GM18907 (cell line): Measurements from ENCODE around the gene EPB41L5.
"Not testable (repeated sequence)": the region's sequence is repeated elsewhere in the genome, so short reads cannot be mapped to it uniquely, and the experiment has no call there.

Experiments used
- ATAC-seq: cut with Tn5 transposase; IDR thresholded peaks from one replicate; pipeline ENCODE4 v1.9.1; 2021; ENCODE audit warnings: mild to moderate bottlenecking, moderate library complexity; ENCODE audit not compliant: unreplicated experiment

The EPB41L5 gene

GRCh38 chr2:120192280-120192679 lies 179.4 kb downstream of the EPB41L5 start:
- ATAC-seq = no peak

DNA sequence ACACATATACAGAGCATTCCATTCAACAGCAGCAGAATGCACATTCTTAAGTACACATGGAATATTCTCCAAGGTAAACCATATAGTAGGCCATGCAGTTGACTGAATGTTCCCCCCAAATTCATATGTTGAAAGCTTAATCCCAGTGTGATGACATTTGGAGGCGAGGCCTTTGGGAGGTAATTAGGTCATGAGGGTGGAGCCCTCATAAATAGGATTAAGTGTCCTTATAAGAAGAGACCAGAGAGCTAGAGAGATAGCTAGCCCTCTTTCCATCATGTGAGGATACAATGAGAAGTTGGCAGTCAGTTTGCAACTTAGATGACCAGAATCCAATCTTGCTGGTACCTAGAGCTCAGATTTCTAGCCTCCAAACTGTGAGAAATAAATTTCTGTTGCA lies 182.7 kb downstream of the EPB41L5 start:
- no peak for ATAC-seq

- ATAC-seq = not testable (repeated sequence)
Observed at GRCh38 chr2:120199817-120200459, 187.1 kb downstream of the EPB41L5 start.

DNA sequence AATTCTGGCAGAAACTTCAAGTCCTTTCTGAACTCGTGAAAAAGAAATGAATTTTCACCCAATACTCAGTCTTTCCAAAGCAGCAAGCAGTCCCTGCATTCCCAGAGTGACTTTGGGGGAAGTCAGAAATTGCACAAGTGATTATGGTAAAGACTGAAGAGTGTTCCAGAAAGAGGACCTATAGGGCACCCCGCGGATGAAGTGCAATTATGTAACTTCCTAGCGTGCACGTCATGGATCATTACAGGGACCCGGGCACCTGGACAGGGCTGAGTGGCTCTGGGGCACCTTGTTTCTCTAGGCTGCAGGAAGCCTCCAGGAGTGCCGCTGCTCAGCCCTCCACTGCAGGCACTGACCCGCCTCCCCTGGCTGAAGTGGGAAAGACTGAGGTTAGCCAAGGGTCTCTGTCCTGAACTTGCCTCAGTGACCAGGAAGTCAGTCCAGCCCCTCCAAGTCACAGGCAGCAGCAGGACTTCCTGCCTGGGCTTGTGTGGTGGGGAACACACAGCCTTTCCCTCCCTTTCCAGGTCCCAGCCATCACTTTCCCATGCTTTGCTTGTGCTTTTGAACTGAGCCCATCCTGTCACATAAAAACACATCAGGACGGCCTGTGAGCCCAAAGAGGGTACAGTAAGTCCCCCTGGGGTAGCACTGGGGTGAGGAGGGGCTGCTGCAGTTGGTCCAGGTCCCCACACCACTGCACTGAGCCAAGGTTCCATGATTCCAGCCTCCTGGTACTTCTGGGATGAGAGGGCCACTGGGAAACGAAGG lies 190.6 kb downstream of the EPB41L5 start:
- no peak for ATAC-seq

DNA sequence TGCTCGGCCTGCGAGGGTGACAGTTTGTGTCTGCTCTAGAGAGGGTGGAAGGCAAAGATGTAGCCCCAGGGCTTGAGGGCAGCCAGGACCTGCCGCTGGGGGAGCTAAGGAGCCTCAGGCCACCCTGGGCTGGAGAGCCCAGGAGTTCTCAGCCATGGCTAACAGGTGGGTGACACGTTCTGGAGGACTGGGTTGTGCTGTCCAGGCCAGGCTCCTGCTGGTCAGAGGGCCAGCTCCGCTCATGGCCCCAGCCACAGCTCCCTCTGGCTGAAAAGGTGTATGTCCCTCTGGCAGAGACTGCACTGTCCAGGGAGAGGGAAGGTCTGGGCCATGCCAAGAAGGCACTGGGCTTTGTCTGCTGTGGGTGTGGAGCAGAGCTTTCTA lies 191.1 kb downstream of the EPB41L5 start:
- ATAC-seq = no peak

DNA sequence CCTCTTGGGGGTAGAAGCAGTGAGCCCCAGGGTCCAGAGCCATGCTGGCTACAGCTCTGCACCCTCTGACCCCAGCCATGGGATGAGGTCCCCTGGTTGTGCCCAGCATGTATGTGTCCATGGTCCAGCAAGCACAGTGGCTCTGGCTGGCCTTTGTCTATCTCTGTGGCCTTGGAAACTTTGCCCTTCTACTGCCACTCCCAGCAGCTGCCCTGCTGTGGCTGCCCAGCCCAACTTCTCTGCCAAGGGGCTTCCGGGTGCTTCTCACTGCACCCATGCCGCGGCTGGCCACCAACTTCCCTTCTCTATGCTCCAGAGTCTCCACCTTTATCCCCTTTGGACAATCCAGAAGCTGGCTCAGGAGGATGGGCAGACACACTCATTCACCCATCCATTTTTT lies 191.5 kb downstream of the EPB41L5 start:
- ATAC-seq = no peak

DNA sequence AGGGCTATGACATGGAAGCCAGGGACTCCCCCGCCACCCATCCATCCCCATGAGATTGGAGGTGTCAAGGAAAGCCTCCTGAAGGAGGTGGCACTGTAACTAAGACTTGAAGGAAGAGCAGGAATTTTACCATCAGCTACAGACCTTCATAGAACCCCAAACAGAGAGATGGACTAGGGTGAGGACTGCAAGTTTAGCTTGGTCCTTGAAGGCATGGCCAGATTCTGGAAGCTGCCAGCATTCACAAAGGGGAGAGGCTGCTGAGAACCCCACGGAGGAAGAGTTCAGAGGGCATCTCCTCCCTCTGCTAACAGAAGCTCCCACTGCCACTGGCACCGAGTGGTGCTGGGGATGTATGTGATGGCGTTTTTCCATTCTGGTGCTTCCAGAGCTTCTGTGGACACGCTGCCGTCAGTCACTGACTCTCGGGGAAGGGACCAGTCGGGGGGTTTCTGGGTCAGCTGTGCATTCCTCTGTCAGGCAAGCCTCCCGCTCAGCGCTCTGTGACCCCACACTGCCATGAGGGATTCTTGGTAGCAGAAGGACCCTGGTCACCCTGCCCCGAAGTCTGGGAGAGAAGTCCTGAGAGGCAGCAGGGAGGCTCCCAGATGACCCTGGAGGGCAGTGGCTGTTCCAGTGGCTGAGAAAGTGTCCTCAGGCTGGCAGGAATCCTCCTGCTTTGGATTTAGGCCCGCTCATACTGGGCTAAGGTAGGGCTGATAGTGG lies 192.2 kb downstream of the EPB41L5 start:
- ATAC-seq = no peak

- no peak for ATAC-seq
Observed at GRCh38 chr2:120206022-120206581, 193.2 kb downstream of the EPB41L5 start.

DNA sequence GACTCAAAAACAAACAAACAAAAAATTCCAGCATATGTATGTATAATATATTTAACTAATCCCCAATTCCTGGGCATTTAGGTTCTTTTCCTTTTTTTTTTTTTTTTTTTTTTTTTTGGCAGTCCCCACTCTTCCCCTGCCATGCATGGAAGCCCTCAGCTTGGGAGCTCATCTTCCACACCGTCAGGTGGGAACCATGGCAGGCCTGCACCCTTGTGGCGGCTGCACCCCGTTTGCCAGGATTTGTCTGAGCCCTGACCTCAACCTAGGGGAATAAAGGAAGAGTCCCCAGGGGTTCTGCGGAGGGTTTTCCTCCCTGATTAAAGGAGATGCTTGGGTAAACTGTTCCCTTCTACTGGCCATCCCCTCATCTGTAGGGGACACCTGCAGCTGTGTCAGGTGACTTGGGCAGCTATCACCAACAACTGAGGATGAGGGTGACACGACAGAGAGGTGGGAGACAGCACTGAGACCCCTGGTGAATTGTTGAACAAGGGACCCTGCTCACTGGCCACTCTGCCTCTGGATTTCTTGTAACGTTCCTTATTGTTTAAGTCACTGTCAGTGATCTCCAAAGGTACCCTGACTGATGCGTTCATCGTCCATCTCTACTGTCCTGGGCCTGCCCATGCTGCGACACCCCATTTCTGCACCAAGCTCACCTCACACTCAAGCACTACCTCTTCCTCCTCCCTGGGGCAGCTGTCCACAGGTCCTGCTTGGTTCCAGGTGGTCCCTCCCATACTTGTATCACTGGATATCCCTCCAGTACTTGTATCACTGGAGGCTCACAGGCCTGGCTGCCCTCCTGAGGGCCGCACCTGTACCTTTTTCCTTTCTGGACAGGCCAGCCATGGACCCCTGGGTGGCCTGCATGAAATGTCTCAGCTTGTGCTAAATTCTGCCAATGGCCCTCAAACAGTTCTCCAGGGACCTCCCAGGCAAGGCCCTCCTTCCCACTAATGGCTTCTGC lies 195.8 kb downstream of the EPB41L5 start:
- ATAC-seq = no peak

DNA sequence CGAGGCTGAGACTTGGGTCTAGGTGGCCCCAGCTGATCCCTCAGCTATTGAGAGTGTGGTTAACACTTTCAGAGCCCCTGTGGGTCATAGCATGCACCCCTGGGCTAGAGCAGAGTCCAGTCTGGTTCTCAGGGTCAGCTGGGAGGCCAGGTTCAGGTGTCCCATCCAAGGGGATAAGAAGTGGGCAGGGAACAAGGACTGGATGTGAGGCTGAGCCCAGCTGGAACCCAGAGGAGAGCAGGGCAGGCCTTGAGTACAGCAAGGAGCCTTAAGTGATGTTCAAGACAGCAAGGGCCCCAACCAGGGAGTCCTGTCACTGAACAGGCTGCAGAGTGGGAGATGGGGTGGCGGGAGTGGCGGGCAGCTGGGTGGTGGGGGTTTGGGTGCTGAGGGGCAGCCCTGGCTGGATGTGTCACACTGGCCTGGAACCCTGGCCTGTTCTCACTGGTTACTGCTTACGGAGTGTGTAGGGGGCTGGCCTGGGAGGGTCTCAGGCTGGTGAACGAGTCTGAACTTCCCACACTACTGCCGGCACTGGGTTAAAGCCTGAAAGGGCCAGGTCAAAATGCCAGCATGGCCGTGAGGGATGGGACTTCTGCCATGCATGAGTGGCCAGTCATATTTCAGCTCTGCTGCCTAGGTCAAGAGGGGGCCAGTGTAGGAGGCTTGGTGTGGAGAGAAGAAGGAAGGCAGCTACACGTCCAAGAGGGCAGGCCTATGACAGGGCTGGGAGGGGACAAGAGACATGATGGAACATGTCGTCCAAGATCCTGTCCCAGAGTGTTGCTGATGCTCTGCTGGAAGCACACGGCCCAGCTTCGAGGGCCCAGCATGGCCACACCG lies 196.8 kb downstream of the EPB41L5 start:
- no peak for ATAC-seq

DNA sequence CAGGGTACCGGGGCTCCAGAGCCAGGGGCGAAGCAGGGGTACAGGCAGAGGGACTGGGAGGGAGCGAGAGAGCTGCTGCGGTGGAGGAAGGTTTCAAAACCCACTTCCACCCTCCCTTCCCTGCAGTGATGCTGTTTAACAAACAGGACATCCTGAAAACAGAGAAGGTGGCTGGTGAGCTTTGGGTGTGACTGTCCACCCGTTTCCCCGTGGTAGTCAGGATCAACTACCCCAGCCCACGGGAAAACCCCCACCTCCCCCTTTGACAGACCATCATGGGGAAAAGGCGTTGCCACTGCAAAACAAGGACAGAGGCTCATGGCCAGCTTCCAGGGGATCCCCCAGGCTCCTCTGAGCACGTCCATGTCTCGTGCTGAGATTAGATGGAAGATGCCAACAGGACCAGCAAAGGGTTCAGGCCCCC lies 197.4 kb downstream of the EPB41L5 start:
- ATAC-seq = no peak

GRCh38 chr2:120218181-120218580 lies 205.3 kb downstream of the EPB41L5 start:
- ATAC-seq = no peak

DNA sequence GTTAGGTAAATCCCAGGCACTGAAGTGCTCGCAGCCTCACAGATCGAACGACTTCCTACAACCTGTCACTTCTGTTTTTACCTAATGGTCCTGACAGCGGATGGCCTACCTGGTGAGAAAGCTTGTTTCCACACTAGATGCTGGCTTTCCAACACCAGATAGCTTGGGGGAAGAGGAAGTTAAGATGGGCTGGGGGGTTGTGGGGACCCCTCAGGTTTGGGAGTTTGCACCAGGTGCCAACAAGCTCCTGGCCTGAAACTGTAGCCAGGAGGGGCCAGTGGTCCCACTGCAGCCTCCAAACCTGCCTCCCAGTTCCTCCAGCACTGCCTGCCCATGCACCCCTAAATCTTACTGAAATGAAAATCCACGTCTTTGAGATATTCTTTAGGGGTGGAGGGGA lies 206.4 kb downstream of the EPB41L5 start:
- no peak for ATAC-seq

GRCh38 chr2:120219766-120220165 lies 206.9 kb downstream of the EPB41L5 start:
- ATAC-seq = no peak

- no peak for ATAC-seq
Observed at GRCh38 chr2:120220756-120221155, 207.9 kb downstream of the EPB41L5 start.

- no peak for ATAC-seq
Observed at GRCh38 chr2:120221616-120222015, 208.7 kb downstream of the EPB41L5 start.

GRCh38 chr2:120222186-120223033 lies 209.5 kb downstream of the EPB41L5 start:
- no peak for ATAC-seq

DNA sequence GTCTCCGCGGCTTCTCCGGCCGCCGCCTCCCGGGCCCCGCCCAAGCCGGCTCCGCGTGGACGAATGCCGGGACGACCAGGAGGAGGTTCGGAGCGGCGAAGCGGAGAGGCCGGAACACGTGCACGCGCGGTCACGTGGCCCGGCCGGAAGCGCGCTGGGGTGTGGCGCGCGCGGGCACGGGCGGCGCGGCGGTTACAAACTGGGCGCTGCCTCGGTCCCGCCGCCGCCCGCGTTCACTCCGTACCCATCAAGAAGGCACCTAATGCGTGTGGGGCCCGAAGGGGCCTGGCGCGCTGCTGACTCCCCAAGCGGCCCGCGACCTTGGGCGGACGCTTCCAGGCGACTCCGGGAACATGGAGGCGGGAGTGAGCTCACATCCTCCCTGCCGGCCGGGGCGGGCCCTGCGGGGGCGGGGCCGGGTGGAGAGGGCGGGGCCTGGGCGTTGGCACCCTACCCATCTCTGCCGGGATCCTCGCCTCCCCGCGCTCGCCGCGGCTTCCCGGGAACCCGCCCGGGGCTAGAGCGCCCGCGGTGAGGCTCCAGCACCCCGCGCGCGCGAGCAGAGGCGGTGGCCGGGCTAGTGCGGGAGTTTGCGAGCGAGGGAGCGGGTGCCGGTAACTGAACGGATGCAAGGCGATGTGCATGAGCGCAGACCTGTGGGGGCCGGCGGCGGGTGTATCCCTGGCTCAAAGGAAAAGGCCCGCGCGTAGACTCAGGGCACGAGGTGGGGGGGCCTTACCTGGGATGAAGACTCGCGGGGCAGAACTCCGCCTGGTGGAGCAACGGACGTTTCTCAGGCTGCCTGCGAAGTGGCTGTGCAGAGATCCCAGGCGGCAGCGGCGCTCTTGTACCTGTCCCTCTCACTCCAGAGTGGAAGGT lies 210.4 kb downstream of the EPB41L5 start, which contains the start of gene TMEM185B:
TSS of gene TMEM185B (minus strand) at position 367 of the 879 bp plus-strand sequence. CDS start 424 bp downstream, outside the sequence.
- ATAC-seq = peak; percentile 86
